HG03060 (cell line): ENCODE results near the gene MNX1.
A peak's percentile ranks its signal among the peaks of the same experiment; 100 is the strongest.

Experiments used
- ATAC-seq: cut with Tn5 transposase; IDR thresholded peaks from one replicate; pipeline ENCODE4 v1.9.1; 2021; ENCODE audit warnings: low read depth, moderate number of reproducible peaks; ENCODE audit not compliant: unreplicated experiment

The MNX1 gene

DNA sequence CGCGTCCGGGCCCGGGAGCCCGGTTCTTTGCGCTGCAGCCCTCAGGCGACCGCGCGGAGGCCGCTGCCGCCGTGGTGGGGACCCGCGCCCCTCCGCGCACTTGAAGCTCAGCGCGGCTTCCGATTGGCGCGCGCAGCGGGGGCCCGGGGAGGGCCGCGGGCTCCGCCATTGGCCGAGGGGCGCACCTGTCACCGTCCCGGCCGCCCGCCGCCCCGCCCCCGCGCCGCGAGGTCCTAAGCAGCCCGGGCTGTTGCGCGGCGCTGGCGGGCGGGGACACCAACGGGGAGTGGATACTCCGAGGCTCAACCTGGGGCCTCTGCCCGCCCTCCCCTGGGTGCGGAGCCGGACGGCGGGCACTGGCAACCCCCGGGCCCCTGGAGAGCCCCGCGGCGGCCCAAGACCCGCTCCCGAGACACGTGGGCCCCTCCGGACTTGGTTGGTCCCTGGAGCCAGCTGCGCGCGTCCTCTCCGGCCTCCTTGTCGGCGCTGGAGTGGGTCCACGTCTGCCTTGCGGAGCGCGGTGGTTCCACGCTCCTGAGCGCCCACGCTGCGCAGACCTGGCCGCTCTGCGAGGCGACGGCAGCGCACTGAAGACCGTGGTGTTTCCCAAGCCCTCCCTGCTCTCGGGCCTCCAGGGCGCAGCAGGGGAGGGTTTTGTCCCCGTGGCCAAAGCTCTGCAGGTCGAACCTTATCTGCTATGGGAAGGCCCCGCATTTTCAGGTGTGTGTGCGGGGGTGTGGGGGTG, at the start of gene MNX1:
TSS of gene MNX1 (minus strand) at position 76 of the 745 bp plus-strand sequence. CDS start 313 bp downstream, outside the sequence.
- peak; percentile 38 for ATAC-seq

DNA sequence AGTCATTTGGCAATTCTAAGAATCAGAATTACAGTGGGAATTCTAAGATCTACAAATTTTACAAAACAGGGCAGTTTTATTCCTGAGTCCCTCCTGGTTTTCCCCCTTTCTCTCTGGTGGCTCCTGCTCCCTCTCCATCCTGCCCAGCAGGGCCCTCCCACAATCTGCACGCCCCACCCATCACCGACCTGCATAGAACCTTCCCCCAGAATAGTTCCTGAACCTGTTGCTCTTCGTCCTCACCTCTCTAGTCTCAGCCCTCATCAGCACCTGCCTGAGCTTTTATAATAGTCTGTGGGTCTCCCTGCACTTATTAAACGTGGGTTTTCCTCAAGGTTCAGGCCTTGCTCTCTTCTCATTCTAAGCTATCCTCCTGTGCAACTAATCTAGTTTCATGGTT, 49.1 kb upstream of the MNX1 start:
- no peak for ATAC-seq

DNA sequence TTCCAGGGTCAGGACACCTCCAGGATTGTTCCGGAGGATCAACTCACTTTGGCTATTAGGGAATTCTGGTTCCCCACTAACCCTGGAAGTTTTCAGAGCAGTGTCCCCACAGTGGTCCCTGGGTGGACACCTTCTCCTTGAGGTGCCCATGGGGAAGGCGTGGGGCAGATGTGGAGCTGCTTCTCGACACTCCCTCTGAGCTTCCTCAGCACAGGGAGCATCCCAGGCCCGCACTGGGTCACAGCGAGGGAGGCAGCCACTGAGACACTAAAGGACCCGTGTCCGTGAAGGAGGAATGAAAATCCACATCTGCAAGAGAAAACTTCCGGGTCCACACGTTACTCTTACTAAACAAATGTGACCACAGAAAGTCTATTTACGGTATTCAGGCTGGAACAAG, 48.2 kb upstream of the MNX1 start:
- ATAC-seq, result no peak

DNA sequence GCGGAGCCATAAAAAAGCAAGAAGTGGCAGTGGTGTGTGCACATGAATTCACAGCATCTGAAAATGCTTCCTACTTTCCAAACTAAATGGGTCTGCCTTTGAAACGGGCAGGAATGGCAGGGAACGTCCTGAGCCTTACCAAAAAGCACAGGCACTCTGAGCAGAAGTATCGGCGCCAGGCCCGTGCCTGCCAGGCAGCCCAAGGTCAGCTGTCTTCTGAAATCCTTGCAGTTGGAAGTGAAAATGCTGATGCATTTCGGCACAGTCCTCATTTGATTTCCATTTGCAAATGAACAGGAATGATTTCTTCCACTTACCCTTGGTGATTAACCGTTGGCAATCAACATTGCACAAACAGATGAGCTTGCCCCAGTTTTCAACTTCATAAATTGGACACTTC, 47.6 kb upstream of the MNX1 start:
- ATAC-seq, result no peak

DNA sequence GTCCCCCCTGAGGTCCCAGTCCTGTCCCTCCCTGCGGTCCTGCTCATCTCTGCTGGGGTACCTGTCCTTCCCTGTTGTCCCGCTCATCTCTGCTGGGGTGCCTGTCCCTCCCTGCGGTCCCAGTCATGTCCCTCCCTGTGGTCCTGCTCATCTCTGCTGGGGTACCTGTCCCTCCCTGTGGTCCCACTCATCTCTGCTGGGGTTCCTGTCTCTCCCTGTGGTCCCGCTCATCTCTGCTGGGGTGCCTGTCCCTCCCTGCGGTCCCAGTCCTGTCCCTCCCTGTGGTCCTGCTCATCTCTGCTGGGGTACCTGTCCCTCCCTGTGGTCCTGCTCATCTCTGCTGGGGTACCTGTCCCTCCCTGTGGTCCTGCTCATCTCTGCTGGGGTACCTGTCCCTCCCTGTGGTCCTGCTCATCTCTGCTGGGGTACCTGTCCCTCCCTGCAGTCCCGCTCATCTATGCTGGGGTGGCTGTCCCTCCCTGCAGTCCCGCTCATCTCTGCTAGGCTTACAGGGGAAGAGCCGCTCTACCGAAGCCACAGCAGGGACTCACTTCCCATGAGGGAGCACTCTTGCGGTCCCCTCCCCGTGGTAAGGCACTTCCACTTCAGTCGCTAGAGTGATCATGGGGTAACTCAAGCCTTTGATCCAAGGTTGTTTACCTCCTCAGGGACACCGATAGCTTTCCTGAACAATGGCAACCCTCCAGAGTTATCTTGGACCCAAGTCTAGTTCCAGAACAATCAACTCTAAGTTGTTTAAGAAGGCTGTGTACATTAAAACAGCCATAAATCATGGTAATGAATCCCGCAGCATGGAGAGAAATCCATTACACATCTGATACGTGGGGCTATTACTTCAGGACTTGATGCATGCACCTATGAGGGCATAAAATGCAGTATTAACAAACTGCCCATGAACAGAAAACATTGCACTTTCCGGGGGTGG, 46.8 kb upstream of the MNX1 start:
- no peak for ATAC-seq

DNA sequence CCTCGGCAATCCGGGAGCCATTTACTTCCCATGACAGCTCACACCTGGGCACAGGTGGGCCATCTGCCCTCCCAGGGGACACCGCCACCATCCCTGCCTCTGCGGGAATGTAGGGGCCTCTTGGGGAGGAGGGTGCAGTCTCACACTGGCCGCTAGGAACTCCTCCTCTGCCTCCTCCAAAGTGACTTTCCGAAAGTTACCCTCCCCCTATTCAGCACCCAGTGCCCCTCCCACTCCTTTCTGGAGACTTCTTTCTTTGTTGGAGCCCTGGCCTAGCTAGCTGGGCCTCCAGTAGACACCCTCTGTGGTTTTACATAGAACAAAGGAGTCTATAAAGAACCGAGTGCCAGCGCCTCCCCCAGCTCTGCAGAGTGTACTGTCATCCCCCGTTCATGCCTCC, 45.8 kb upstream of the MNX1 start:
- ATAC-seq, result no peak

DNA sequence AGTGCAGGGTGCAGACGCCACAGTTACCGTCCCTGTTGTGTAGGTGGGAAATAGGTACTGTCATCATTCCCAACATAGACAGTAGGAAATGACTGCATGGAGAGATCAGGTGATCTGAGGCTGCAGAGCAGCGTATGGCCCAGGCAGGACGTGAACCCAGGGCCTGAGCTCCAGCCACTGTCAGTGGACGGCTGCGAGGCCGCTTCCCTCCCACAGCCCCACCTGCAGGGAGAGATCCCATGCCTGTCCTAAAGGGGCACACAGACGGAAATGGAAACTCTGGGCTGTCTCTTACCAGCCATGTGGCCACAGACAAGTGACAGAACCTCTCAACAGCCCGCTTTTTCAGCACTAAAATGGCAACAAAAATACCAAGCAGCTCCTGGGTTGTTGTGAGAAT, 44.5 kb upstream of the MNX1 start:
- ATAC-seq, result no peak

DNA sequence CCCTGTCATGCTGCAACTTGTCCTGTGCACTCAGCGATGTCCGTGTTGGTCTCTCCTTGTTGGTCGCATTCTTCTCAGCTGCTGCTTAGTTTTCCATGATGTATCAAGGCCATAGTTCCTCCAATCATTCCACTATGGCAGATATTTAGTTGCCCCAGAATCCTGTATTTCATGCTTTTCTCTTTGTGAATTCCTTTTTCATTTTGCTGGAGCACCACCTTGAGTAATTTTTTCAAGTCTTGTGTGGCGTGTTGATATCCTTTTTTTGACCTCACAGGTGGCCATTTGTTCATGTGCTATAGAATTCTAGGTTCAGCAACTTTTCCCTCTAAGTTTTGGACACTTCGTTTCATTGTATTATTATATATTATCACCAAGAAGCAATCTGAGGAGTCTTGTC, 42.7 kb upstream of the MNX1 start:
- ATAC-seq, result no peak

DNA sequence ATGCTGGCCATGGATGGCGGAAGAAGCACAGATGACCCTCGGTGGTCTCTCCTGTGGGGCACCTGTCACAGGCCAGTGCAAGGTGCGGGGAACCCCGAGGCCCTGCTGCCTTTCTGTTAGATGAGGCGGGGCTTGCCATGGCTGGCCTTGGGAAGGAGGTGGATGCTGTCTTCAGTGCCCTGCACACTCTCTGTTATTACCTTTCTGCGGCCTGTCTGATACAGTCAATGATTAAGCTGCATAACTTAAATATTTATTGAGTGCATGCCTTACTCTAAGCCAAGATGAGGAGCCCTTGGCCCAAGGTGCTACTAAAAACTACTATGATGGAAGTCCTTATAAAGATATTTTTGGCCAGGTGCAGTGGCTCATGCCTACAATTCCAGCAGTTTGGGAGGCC, 36.7 kb upstream of the MNX1 start:
- no peak for ATAC-seq

DNA sequence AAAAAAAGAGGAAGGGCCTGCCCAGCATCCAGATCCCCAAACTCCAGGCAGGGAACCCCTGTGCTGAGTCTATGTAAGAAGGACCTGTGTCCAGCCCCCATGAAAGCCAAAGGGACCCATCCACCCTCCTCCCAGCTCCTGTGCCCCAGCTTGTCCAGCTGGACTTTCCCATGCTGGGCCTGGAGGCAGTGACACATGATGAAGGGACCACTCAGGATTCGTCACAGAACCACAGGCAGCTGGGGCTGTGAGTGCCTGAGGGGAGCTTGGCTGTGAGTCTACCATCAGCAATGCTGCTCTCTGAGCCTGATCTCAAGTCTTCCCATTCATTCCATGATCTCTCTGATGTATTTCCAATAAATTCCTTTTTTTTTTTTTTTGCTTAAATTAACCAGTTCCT, 36.2 kb upstream of the MNX1 start:
- no peak for ATAC-seq

DNA sequence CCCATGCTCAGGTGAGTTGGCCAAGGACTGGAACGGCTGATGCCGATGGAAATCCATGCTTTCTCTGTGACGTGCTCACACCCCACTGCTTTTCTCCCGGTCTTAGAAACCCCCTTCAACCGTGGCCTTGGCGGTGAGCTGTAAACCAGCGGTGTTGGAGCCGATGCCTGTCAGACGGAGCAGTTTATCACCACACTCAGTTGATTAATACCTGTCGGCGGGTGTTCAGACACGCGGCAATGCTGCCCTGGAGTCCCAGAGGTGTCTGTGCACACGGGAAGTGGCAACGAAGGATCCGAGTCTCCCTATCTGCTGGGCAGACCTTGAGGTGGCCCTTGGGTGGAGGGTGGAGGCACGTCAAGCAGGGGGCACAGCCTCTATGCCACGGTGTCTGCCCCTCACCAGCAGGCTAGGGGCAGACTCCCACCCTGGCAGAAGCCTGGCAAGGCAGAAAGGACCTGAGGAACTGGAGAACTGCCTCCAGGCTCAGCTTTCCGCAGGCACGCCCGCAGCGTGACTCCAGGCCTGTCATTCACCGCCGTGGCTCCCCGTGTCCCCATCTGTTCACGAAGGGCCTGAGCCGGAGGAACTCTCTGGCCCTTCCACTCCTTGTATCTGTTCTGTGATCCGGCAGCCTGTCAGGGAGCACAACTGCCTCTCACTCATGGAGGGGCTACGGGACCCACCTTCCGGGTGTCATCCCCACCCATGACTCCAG, 34.6 kb upstream of the MNX1 start:
- ATAC-seq, result no peak

DNA sequence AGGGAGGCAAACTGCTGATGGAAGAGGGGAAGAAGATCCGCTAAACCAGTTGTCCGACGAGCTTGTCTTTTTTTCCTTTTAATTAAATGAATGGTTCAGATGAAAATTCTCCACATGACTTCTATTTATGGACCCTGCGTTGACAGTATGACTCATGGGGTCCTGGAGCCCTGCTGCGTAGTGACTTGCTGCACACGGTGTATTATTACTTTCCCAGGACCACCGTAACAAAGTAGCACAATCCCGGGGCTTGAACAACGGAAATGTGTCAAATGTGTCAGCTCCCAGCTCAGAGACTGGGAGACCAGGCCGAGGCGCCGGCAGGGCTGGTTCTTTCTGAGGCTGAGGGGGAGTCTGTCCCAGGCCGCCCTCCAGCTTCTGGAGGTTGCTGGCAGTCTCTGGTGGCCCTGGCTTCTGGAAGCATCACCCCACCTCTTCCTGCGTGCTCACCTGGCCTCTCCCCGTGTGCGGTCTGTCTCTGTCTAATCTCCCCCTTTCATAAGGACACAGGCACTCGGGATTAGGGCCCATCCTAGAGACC, 33.8 kb upstream of the MNX1 start:
- no peak for ATAC-seq

DNA sequence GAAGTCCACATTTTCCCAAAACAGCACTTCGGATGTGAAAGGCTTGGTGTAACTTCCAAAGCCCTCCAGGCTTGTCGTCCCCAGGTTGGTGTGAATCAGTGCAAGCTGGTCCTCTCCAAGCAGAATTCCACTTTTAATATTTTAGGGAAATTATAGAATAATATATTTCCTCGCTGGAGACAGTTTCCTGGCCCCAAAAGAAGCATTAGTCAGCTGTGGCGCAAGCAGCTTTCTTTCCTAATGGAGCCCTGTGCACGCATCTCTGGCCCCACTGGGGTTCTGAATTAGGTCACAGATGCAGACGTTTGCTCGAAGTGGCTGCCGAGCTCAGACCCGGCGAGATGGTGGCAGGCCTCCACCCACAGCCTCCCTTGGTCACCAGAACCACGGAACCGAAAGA, 33.3 kb upstream of the MNX1 start:
- no peak for ATAC-seq

DNA sequence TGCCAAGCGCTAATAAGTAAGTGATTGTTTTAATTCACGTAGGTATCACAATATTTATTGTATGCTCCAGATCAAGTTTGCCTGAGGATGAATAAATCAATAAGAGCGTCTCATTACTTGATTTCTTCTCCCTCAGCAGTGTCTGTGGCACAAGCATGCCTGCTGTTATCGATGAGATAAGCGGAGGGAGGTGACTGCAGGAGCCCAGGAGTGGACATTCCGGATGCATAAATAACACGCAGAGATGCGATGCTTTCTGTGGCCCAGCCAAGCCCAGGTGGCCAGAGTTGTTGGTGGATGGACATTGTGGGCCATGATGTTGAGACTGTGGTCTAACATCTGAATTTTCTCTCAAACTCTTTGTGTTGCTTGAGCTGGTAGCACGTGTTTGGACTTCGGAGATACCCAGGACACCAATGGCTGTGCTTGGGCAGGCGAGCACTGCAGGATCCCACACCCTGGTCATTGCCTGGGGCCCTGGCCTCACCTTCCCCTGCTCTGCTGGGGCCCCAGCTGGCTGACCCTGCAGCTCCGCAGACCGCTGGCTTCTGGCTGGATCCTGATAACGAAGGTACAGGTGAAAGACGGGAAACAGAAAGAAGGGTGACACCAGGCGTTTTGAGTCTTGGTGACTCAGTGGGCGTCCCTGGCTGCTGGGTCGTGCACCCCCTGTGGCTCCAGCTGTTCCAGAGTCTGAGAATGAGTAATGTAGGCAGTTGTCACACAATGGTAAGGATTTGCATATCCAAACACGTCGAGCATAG, 31.2 kb upstream of the MNX1 start:
- no peak for ATAC-seq

DNA sequence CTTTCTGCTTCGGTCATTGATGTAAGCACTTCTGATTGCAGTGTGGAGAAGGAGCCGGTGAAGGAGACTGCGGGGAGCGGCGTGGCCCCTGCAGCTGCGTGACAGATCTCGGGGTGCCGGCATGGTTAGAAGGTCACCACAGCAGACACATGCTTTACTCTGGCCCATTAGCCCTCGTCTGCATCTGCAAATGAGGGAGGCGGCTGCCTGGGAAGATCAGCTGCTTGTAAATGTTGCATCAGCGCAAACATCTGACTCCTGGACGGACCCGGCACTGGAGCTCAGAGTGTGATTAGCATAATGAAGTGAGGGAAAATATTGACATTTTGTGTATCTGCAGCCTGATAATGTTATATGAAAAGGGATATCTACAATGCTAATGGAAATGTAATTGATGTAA, 30.5 kb upstream of the MNX1 start:
- no peak for ATAC-seq

DNA sequence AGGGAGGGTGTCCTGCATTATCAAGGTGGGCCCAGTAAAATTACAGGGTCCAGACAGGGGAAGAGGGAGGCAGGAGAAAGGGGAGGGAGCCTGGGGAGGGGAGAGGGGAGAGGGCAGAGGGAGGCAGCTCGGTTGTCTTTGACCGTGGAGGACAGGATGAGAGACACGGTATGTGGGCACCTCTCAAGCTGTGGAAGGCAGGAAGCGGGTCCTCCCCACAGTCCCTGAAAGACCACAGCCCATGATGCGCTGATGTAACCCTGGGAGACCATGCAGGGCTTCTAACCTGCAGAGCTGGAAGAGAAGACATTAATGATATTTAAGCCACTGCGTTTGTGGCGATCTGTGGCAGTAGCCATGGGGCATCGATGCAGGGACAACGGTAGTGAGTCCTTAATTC, 27.2 kb upstream of the MNX1 start:
- ATAC-seq, result no peak

DNA sequence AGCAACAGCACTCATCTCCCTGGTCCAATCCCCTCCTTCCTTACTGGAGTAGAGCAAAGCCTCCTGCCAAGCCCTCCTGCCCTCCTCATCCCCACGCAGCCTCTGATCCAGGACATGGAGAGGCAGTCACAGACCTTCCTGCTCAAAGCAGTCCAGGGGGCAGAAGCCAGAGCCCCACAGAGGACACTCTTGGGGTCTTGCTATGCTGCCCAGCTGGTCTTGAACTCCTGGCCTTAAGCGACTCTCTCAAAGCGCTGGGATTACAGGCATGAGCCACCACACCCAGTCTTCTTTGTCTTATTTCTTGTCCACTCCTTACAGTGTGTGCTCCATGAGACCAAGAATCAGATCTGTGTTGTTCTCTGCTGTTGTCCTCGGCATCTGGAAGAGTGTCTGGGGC, 26.6 kb upstream of the MNX1 start:
- no peak for ATAC-seq

DNA sequence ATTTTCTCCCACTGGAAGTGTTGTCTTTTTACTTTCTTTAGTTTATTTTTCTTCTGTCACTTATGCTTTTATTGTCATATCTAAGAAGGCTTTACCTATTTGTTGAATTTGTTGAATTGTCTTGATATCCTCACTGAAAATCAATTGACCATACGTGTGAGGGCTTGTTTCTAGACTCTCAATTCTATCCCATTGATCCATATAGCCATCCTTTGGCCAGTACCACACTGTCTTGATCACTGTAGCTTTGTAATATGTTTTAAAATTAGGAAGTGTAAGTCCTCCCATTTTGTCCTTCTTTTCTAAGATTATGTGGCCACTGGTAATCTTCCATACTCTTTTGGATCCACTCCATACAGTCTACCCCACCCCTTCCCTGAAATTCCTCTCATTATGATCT, 25.5 kb upstream of the MNX1 start:
- no peak for ATAC-seq

DNA sequence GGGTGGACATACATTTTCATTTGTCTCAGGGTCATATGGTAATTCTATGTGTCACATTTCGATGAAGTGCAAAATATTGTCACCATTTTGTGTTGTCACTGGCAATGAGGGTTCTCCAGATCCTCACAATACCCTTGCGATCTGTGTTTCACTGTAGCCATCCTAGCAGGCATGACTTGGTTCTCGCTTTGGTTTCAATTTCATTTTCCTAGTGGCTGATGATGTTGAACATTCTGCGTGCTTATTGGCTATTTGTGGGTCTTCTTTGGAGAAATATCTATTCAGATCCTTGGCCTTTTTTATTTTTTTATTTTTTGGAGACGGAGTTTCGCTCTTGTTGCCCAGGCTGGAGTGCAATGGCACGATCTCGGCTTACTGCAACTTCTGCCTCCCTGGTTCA, 24.8 kb upstream of the MNX1 start:
- no peak for ATAC-seq
